22Rv1 (cell line): ENCODE data around the gene C22orf15.

ENCODE experiments used
- ZFX ChIP-seq: fragments of 450-650 bp; IDR thresholded peaks from 2 replicates; pipeline ENCODE4 v1.6.1; 2017; ENCODE audit warnings: antibody characterized with exemption, borderline replicate concordance
- TF ChIP-seq, protein P1 (sequence below): fragments of 450-650 bp; IDR thresholded peaks from 2 replicates; pipeline ENCODE4 v1.5.1; 2017; ENCODE audit warnings: mild to moderate bottlenecking

DNA sequence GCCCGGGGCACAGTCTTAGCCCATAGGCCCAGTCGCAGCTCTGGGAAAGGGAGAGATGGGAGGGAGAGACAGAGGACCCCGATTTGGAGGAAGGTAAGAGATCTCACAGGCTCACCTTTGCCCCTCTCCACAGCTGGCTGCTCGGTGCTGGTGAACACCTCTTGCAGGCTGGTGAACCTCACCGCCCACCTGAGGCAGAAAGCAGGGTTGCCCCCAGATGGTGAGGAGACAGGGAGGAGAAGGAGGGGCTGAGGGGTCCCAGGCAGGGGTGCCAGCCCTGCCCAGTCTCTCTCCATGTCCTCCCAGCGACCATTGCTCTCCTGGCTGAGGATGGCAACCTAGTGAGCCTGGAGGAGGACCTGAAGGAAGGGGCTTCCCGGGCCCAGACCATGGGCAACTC is 1.2 kb downstream of the C22orf15 start:
- TF ChIP-seq, protein P1, sequence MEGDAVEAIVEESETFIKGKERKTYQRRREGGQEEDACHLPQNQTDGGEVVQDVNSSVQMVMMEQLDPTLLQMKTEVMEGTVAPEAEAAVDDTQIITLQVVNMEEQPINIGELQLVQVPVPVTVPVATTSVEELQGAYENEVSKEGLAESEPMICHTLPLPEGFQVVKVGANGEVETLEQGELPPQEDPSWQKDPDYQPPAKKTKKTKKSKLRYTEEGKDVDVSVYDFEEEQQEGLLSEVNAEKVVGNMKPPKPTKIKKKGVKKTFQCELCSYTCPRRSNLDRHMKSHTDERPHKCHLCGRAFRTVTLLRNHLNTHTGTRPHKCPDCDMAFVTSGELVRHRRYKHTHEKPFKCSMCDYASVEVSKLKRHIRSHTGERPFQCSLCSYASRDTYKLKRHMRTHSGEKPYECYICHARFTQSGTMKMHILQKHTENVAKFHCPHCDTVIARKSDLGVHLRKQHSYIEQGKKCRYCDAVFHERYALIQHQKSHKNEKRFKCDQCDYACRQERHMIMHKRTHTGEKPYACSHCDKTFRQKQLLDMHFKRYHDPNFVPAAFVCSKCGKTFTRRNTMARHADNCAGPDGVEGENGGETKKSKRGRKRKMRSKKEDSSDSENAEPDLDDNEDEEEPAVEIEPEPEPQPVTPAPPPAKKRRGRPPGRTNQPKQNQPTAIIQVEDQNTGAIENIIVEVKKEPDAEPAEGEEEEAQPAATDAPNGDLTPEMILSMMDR: no peak
- TF ChIP-seq ZFX: no peak
